GM13977 (cell line): ENCODE results near the gene CLDN19.

Experiments used
- DNase-seq: peaks from one replicate; pipeline ENCODE4 v3.0.0; 2012; ENCODE audit warnings: low spot score
- in situ Hi-C: fragments of 300-500 bp; cut with MboI; formaldehyde crosslinking; loops from one replicate; pipeline ENCODE4 v1.12.0; 2022; ENCODE audit warnings: low sequenced_read_pairs, low pct_unique_long_range_greater_than_20kb, mixed read lengths, inconsistent platforms; ENCODE audit not compliant: unreplicated experiment
- TF ChIP-seq, protein P1 (sequence below): IDR thresholded peaks from 2 replicates; pipeline ENCODE4 v1.5.1; 2012; ENCODE audit warnings: mild to moderate bottlenecking, control low read depth; ENCODE audit not compliant: insufficient read depth; ENCODE audit errors: extremely low read depth, missing control alignments

CLDN19 gene

DNA sequence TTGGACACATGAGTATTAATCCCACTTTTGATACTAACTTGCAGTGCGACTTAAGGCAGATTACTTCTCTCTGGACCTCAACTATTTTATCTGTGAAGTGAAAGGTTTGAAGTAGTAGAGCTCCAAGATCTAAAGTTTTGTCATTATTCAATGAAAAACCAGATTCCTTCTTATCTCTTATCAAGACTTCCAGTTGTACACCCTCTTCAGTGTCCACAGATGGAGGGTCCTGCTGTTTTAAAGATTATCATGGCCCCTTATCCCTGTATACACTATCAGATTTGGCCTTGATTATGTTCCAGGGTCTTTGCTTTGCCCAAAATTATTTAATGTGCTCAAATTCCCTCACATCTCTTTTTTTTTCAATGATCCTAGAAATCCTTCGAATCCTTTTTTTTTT is 28.1 kb upstream of the CLDN19 start:
- DNase-seq, result no peak
- in situ Hi-C loops, result loop anchor here (25.0 kb wide), 1 partner anchor 294 kb away; no protein-coding TSS in a partner anchor
- TF ChIP-seq, protein P1, sequence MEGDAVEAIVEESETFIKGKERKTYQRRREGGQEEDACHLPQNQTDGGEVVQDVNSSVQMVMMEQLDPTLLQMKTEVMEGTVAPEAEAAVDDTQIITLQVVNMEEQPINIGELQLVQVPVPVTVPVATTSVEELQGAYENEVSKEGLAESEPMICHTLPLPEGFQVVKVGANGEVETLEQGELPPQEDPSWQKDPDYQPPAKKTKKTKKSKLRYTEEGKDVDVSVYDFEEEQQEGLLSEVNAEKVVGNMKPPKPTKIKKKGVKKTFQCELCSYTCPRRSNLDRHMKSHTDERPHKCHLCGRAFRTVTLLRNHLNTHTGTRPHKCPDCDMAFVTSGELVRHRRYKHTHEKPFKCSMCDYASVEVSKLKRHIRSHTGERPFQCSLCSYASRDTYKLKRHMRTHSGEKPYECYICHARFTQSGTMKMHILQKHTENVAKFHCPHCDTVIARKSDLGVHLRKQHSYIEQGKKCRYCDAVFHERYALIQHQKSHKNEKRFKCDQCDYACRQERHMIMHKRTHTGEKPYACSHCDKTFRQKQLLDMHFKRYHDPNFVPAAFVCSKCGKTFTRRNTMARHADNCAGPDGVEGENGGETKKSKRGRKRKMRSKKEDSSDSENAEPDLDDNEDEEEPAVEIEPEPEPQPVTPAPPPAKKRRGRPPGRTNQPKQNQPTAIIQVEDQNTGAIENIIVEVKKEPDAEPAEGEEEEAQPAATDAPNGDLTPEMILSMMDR, result no peak

DNA sequence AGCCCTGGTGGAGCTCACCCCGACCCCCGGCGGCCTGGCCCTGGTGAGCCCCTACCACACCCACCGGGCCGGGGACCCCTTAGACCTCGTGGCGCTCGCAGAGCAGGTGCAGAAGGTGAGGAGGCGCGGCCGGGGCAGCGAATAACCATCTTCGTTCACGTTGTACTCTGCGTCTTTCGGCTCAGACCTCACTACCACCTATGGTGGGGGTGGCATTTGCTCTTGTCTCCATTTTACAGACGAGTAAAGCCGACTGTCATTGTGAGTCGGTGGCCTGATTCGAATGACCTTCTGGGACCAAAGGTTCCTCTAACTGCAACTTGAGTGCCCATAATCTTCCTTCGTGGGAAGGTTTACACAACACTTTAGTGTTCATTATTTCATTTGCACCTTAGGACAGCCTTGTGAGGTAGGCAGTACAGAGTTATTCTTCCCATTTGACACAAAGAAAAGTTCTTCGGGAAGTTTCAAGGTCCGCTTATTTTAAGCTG is 27.5 kb upstream of the CLDN19 start:
- in situ Hi-C loops, result loop anchor here (25.0 kb wide), 1 partner anchor 295 kb away; no protein-coding TSS in a partner anchor
- DNase-seq, result no peak
- TF ChIP-seq, protein P1, result no peak

DNA sequence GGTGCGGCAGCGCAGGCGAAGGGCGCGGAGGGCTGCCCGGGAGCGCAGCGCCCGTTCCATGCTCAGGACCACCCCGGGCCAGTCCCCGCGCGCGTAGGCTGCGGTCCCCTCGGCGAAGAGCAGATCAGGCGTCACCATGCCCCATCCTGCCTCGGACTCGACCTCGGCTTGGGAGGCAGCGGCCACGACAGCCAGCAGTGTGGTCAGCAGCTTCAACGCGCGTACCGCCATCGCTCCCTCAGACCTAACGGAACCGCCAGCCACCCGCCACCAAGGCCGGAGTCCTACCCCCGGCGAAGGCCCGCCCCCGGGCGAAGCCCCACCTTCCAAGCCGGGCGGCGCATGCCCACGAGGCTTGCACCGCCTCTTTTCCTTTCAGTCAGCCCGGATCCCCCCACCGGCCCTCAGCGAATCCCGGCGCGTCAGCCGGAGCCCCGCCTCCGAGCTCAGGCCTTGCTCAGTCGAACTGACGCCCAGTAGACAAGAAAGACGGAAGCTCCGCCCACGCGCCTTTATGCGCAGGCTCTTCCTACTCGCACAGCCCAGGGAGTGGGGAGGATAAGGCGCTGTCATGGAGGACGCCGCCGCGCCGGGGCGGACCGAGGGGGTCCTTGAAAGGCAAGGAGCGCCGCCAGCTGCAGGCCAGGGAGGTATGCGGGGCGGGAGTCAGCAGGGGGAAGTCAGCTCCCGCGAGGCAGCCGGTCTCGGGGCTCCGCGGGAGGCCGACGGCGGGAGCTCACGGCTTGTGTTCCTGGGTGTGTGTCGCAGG is 26.9 kb upstream of the CLDN19 start, which contains the start of the genes C1orf50 and P3H1:
TSS of gene C1orf50 (plus strand) at position 509 of the 769 bp plus-strand sequence. CDS start at position 572, 63 bp downstream.
TSS of gene P3H1 (minus strand) at position 288 of the 769 bp plus-strand sequence. CDS start at position 231, 57 bp downstream.
- TF ChIP-seq, protein P1, result no peak
- in situ Hi-C loops, result loop anchor here (25.0 kb wide), 1 partner anchor 295 kb away; no protein-coding TSS in a partner anchor
- DNase-seq, result peak; percentile 98

- in situ Hi-C loops, result loop anchor here (25.0 kb wide), 1 partner anchor 296 kb away; no protein-coding TSS in a partner anchor
- TF ChIP-seq, protein P1, result peak; percentile 36
- DNase-seq, result no peak
Measured at GRCh38 chr1:42765832-42766740, 26.1 kb upstream of the CLDN19 start.

DNA sequence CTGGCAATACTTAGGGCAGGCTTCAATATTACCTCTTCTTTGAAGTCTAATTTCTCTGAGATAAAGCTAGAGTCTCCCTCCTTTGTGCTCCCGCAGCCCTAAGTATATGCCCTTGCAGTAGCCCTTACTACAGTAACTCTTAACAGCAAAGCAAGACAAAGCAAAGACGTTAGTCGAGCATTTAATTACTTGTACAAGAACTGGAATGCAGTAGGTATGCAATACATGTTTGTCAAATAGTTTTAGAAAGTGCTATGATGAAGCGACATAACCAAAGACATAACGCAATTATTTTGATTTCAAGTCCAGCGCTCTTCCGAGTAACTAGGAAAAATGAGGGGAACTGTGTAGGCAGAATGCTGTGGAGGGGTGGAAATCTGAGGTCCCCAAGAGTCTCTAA is 25.2 kb upstream of the CLDN19 start:
- TF ChIP-seq, protein P1, result no peak

GRCh38 chr1:42762269-42762668 is 22.2 kb upstream of the CLDN19 start:
- TF ChIP-seq, protein P1, result no peak
- in situ Hi-C loops, result loop anchor here (25.0 kb wide), 1 partner anchor 300 kb away; no protein-coding TSS in a partner anchor
- DNase-seq, result no peak

More for the DNA sequence above, 25.2 kb upstream of the CLDN19 start:
- in situ Hi-C loops, result loop anchor here (25.0 kb wide), 1 partner anchor 297 kb away; no protein-coding TSS in a partner anchor
- no peak for DNase-seq
